ENCODE measurements around the gene KISS1.

Gene KISS1

DNA sequence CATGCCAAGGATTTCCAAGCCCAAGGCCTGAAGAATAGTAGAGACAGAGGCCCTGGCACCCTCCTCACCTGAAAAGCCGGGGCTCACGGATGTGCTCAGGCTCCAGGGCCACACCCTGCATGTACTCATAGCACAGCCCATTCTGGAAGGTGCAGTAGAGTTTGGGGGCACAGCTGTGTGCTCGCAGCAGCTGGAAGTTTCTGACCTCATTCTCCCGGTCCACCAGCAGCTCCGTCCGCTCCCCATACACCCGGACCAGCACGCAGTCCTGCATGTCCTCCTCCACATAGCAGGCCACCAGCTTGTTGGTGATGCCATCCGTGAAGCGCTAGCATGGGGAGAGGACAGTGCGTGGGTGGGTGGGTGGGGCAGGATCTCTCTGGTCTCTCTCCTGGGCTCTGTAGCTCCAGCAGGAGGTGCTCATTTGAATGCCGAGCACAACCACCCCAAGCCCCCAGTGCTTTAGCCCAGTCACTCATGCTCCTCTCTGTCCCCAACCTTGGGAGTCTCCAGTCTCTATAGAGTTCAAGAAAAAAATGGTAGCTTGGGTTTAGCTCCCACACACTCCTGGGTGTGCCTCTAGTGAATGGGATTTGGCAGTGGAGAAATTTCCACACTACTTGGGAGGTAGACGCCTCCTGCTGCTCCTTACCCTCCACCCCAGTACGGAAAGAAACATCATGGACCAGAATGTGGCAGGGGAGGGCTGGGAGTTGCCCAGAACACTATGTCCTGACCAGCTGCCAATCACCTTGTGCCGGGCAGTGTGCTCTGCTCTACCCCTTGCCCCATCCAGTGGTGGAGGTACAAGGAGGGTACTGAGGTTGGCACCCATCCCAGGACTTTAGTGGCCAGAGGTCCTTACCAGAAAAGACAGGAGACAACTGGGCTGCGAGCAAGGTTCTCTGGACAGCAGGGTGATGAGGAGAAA, 46.4 kb downstream of the KISS1 start:
- peak overlapping the region; percentile 7 for H3K4me3 ChIP-seq (ENCODE audit: low read depth, low read length)
- H3K9ac ChIP-seq (ENCODE audit: low read depth, low read length) = peak overlapping the region; percentile 27
- peaks cover 11% of the 10 kb centered on the region for H3K36me3 ChIP-seq (ENCODE audit: control insufficient read depth, insufficient read depth, low read length)
- H3K9me3 ChIP-seq (ENCODE audit: control insufficient read depth, insufficient read depth, low read length) = no peaks in the 10 kb centered on the region
- H3K27me3 ChIP-seq (ENCODE audit: control insufficient read depth, insufficient read depth, low read length) = peaks cover 25% of the 10 kb centered on the region
- peaks cover 27% of the 10 kb centered on the region for H3K4me1 ChIP-seq (ENCODE audit: control insufficient read depth, insufficient read depth, low read length)

DNA sequence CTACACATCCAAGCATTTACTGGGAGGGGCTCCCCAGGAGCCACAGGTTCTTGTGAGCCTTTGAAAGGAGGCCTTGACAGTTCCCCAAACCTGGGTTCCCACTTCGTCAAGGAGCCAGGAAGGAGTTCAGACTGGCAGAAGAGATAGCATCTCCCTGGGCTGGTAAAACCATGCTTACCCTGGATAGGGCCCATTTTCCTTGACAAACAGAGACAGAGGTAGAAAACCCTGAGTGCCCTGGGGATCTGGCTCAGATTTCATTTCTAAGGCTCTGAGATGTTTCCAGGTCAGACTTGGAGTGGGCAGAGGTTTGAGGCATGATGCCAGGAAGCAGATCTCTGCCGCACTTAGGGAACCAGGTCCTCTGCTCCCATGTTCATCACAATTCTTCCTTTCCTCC, 47.2 kb downstream of the KISS1 start:
- Histone ChIP-seq H3K4me3 (ENCODE audit: low read depth, low read length) (no peak overlapping the region), H3K9ac (ENCODE audit: low read depth, low read length) (no peak overlapping the region), H3K27me3 (ENCODE audit: control insufficient read depth, insufficient read depth, low read length) (peaks cover 20% of the 10 kb centered on the region), H3K9me3 (ENCODE audit: control insufficient read depth, insufficient read depth, low read length) (no peaks in the 10 kb centered on the region), H3K36me3 (ENCODE audit: control insufficient read depth, insufficient read depth, low read length) (peaks cover 11% of the 10 kb centered on the region), H3K4me1 (ENCODE audit: control insufficient read depth, insufficient read depth, low read length) (peaks cover 27% of the 10 kb centered on the region)

DNA sequence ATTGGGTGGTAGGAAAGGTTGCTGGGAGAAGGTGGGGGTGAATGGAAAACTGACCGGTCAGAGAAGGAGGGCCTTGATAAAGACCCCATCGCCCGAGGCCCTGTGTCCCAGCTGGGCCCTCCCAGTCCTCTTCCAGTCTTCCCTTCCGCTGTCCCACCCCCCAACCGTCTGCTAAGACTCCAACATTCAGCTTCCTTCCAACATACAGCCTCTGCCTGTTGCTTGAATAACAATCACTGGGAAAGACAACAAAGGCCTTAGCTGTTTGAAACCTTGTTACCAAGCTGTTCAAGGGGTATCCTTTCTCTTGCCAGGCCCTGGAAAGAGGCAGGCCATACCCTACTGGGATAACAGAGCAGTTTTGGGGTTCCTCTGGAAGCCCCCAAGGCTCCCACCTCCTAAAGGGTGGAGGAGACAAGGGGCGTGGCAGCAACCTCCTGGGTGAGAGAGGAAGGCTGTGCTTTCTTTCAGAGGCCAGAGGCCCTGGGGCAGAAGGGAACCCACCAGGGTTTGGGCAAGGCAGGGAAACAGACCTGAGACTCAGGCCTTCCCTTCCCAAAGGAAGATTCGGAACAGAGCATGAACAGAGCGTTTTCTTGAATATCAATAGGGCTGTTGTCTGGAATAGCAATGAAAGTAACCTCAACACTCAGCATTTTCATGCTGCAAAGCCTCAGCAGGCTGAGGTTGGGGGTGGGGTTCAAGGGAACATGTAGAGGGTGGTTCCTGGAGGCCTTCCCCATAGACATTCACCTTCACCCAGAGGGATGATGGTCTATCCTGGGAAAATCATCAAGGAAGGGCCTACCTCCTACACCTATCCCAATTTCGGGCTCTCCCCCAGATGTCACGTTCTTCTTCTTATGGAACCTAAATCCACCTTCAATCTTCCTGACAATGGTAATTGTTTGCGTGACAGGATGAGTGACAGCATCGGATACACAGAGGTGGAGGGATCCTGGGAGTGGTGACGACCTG, 48.6 kb downstream of the KISS1 start:
- Histone ChIP-seq H3K4me3 (ENCODE audit: low read depth, low read length) (peak overlapping the region; percentile 14), H3K9ac (ENCODE audit: low read depth, low read length) (peak overlapping the region; percentile 27), H3K4me1 (ENCODE audit: control insufficient read depth, insufficient read depth, low read length) (peaks cover 27% of the 10 kb centered on the region)

DNA sequence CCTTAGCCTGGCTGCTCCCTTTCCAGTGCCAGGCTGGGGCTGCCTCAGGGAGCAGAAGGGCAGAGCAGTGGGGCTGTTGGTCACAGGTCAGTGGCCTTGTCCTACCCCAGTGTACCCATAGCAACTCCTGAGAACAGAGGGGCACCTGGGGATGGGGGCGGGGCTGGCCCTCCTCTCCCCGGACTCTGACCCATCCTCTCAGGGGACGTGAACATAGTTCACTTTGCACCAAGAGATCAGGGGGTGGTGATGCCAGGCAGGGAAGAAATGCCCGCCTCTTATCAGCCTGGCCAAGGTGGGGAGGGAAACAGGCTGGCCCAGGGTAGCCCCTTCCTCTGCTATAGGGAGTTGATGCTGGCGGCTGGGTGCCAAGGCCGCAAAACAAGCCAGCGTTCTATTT, 49.3 kb downstream of the KISS1 start:
- Histone ChIP-seq H3K27me3 (ENCODE audit: control insufficient read depth, insufficient read depth, low read length) (peaks cover 11% of the 10 kb centered on the region), H3K36me3 (ENCODE audit: control insufficient read depth, insufficient read depth, low read length) (peaks cover 11% of the 10 kb centered on the region), H3K4me1 (ENCODE audit: control insufficient read depth, insufficient read depth, low read length) (peaks cover 31% of the 10 kb centered on the region), H3K9me3 (ENCODE audit: control insufficient read depth, insufficient read depth, low read length) (no peaks in the 10 kb centered on the region), H3K4me3 (ENCODE audit: low read depth, low read length) (peak overlapping the region; percentile 14), H3K9ac (ENCODE audit: low read depth, low read length) (no peak overlapping the region)

More for the DNA sequence above, 48.6 kb downstream of the KISS1 start:
- no peaks in the 10 kb centered on the region for H3K9me3 ChIP-seq (ENCODE audit: control insufficient read depth, insufficient read depth, low read length)
- H3K27me3 ChIP-seq (ENCODE audit: control insufficient read depth, insufficient read depth, low read length) = peaks cover 13% of the 10 kb centered on the region
- peaks cover 11% of the 10 kb centered on the region for H3K36me3 ChIP-seq (ENCODE audit: control insufficient read depth, insufficient read depth, low read length)

DNA sequence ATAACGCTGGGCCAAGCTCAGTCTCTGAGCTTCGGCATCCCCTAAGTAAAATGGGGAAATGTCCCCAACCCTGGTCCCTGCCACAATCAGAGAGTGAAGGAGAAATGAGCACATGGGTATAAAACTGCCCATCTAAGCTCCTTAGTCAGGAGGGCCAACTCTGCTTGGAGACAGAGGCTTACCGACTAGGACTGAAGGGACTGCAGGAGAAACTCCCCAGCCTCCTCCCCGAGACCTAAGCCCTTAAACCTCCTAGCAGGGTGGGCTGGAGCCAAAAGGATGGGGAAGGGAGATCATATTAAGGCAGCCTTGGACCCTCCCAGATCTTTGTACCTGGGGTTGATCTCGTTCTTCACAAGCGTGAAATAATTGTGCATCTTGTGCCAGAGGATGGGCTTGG, 50.0 kb downstream of the KISS1 start:
- H3K27me3 ChIP-seq (ENCODE audit: control insufficient read depth, insufficient read depth, low read length) = peaks cover 11% of the 10 kb centered on the region
- peaks cover 11% of the 10 kb centered on the region for H3K36me3 ChIP-seq (ENCODE audit: control insufficient read depth, insufficient read depth, low read length)
- peaks cover 34% of the 10 kb centered on the region for H3K4me1 ChIP-seq (ENCODE audit: control insufficient read depth, insufficient read depth, low read length)
- no peaks in the 10 kb centered on the region for H3K9me3 ChIP-seq (ENCODE audit: control insufficient read depth, insufficient read depth, low read length)
- H3K9ac ChIP-seq (ENCODE audit: low read depth, low read length) = no peak overlapping the region
- H3K4me3 ChIP-seq (ENCODE audit: low read depth, low read length) = no peak overlapping the region

DNA sequence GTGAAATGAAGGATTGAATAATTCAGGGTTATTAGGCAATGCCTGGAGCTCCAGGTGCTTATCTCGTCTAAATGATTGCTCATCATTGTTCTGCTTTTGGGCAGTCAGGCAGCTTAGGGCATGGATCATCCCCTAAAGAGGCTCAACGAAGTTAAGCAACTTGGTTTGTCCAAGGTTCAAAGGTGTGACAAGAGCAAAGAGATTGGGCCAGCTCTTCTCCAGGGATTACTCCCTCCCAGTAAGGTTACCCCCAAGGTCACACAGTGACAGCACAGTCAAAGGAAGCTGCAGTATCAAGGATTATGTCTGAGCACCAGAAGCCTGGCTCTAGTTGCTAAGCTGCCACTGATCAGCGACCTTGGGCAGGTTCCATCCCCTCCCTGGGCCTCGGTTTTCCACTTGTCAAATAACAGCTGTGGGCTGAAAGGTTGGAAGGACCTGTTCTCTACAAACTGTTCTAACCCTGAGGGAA, 51.2 kb downstream of the KISS1 start:
- H3K9ac ChIP-seq (ENCODE audit: low read depth, low read length) = no peak overlapping the region
- H3K4me1 ChIP-seq (ENCODE audit: control insufficient read depth, insufficient read depth, low read length) = peaks cover 27% of the 10 kb centered on the region
- peaks cover 6% of the 10 kb centered on the region for H3K27me3 ChIP-seq (ENCODE audit: control insufficient read depth, insufficient read depth, low read length)
- peaks cover 11% of the 10 kb centered on the region for H3K36me3 ChIP-seq (ENCODE audit: control insufficient read depth, insufficient read depth, low read length)
- no peak overlapping the region for H3K4me3 ChIP-seq (ENCODE audit: low read depth, low read length)
- no peaks in the 10 kb centered on the region for H3K9me3 ChIP-seq (ENCODE audit: control insufficient read depth, insufficient read depth, low read length)

DNA sequence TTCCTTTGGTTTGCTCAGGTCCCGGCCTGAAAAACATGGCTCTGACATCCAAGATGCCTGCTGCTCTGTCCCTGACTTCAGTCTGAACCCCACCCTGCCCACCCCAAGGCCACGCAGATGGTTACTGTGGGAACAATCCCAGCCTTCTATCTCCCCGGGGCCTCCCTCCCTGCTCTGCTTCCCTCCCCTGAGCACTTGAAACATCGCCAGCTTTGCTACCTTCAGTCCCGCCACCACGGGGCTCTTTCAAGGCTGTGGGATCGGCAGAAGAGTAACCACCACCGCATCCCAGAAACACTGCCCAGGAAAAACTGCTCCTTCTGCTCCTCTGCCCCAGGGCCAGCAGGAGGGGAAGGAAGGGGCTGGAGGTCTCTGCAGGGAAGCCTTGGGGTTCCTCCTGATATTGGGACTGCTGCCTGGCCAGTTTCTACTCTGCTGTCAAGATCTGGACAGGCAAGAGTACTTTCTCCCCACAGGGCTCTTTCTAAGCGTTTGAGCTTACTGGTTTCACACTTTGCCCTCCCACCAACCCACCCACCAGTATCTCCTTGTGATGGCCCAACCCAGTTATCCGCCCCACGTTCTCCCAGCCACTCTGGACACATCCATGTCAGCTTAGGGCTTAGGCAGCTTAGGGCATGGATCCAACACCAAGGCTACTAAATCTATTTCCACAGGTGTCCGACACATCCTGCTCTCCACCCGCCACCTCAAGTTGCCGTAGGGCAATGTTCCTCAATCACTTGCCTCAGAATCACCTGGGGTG, 52.8 kb downstream of the KISS1 start:
- H3K27me3 ChIP-seq (ENCODE audit: control insufficient read depth, insufficient read depth, low read length) = peaks cover 2% of the 10 kb centered on the region
- H3K9me3 ChIP-seq (ENCODE audit: control insufficient read depth, insufficient read depth, low read length) = no peaks in the 10 kb centered on the region
- no peak overlapping the region for H3K4me3 ChIP-seq (ENCODE audit: low read depth, low read length)
- peaks cover 26% of the 10 kb centered on the region for H3K4me1 ChIP-seq (ENCODE audit: control insufficient read depth, insufficient read depth, low read length)
- H3K36me3 ChIP-seq (ENCODE audit: control insufficient read depth, insufficient read depth, low read length) = peaks cover 11% of the 10 kb centered on the region
- H3K9ac ChIP-seq (ENCODE audit: low read depth, low read length) = no peak overlapping the region

DNA sequence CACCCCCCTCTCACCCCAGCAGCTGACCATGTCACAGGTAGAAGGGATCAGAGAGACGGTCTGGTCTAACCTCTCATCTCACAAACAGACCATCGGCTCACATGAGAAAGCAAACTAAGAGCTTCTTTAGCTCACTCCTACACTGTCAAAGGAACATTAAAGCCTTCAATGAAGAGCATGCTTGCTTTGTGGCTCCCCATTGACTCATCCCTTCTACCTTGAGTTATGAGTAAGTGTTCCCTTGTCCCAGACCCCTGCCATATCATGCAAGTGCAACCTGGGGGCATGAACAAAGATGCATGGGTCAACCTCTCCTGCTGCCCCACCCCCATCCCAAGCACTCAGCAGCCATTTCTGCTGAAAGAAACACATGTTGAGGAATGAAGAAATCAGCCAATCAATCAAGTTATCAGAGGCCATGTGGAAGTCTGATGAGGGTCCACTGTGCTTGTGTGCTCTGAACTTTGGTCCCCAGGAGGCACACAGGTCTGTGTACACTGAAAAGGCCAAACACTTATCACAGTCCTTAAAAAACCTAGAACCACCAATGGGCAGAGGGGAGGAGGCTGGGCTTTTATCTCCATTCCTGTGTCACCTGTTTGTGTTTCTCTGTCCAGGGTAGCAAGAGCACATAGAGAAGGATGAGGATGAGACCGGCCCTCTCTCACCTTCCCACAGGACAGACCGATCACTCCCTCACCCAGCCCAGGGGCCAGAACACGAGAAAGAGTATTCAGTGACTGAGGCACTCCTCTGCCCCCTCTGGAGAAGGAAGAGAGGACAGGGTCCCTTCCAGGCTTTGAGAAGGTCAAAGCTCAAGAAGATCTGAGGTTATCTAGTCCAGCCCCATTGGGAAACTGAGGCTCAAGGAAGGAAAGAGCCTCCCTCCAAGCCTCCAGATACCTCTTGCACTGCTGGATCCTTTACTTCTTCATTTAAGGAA, 54.0 kb downstream of the KISS1 start:
- no peak overlapping the region for H3K4me3 ChIP-seq (ENCODE audit: low read depth, low read length)
- peaks cover 11% of the 10 kb centered on the region for H3K36me3 ChIP-seq (ENCODE audit: control insufficient read depth, insufficient read depth, low read length)
- no peak overlapping the region for H3K9ac ChIP-seq (ENCODE audit: low read depth, low read length)
- peaks cover 14% of the 10 kb centered on the region for H3K4me1 ChIP-seq (ENCODE audit: control insufficient read depth, insufficient read depth, low read length)
- no peaks in the 10 kb centered on the region for H3K9me3 ChIP-seq (ENCODE audit: control insufficient read depth, insufficient read depth, low read length)
- peaks cover 2% of the 10 kb centered on the region for H3K27me3 ChIP-seq (ENCODE audit: control insufficient read depth, insufficient read depth, low read length)

DNA sequence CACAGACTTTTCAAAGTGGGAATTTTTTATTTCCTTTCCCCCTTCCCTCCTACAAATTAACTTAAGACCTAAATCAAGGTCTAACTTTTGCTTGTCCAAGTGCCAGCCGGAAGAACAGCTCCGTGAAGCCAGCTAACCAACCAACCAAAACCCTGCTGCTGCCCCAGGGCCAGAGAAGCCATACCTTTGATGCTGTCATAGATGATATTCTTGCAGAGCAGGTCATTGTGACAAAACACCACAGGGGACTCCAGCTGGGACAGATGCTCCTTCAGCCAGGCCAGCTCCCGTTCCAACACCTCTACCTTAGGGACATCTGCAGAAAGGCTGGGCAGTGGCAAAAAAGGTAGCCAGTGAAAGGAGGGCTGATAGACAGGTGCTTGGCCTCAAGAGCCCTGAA, 55.2 kb downstream of the KISS1 start:
- no peak overlapping the region for H3K9ac ChIP-seq (ENCODE audit: low read depth, low read length)
- H3K9me3 ChIP-seq (ENCODE audit: control insufficient read depth, insufficient read depth, low read length) = no peaks in the 10 kb centered on the region
- H3K4me1 ChIP-seq (ENCODE audit: control insufficient read depth, insufficient read depth, low read length) = peaks cover 6% of the 10 kb centered on the region
- peaks cover 2% of the 10 kb centered on the region for H3K27me3 ChIP-seq (ENCODE audit: control insufficient read depth, insufficient read depth, low read length)
- peaks cover 11% of the 10 kb centered on the region for H3K36me3 ChIP-seq (ENCODE audit: control insufficient read depth, insufficient read depth, low read length)
- H3K4me3 ChIP-seq (ENCODE audit: low read depth, low read length) = no peak overlapping the region
